ENCODE data around the gene BCL2.

The BCL2 gene

DNA sequence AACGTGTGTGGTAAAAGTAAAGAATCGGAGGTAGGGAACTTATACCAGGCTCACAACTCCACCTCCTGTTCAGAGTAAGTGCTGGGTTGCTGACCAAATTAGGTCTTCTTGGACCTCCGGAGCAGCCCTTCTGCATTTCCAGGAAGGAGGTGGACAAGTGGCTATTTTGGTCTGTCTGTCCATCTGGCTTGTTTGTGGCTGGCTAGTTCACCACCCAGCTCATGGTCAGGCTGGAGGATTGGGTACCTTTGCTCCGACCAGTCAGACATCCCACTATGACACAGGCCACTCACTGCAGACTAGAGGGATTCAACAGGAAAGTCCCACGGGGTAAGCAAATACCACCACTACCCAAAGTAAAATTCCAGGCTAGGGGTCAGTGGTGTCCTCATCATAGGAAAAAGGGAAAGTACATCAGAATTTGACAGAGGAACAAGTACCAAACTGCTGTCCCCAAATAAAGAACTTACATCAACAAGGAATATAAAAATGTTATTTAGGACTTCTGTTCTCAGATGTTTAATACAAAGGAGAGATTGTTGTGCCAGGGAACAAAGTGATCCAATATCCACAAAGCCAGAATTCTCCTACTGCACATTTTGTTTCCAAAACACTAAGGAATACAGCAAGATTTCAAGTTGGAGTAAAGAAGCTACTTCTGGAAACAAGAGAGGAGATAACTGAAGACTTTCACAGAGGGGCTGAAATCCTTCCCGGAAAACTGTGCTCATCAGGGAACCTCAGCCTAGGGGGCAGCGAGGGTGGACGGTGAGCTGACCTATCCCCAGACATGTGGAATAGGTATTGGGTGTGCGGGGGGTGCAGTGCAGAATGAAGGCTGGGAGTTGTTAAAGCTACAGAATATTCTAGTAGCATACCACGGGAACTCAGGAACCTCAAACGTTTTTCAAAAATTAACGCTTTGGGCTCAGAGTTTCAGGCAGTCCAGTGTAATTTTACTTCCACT is 56.9 kb downstream of the BCL2 start:
- TF ChIP-seq ZFX (IDR thresholded peaks at IDR 0.05; ENCODE audit: borderline replicate concordance) (no peak), CTCF (IDR thresholded peaks at IDR 0.05) (no peak)
- no peak overlapping the region for H3K27ac ChIP-seq

- TF ChIP-seq CTCF (IDR thresholded peaks at IDR 0.05) (no peak), ZFX (IDR thresholded peaks at IDR 0.05; ENCODE audit: borderline replicate concordance) (no peak)
- no peak overlapping the region for H3K27ac ChIP-seq
Measured at GRCh38 chr18:63261029-63261428, 58.5 kb downstream of the BCL2 start.

- H3K27ac ChIP-seq, result no peak overlapping the region
- no peak for TF ChIP-seq CTCF (IDR thresholded peaks at IDR 0.05)
- no peak for TF ChIP-seq ZFX (IDR thresholded peaks at IDR 0.05; ENCODE audit: borderline replicate concordance)
Measured at GRCh38 chr18:63260380-63260754, 59.2 kb downstream of the BCL2 start.

GRCh38 chr18:63259567-63260379 is 59.8 kb downstream of the BCL2 start:
- TF ChIP-seq CTCF (IDR thresholded peaks at IDR 0.05) (no peak), ZFX (IDR thresholded peaks at IDR 0.05; ENCODE audit: borderline replicate concordance) (no peak)
- no peak overlapping the region for H3K27ac ChIP-seq

DNA sequence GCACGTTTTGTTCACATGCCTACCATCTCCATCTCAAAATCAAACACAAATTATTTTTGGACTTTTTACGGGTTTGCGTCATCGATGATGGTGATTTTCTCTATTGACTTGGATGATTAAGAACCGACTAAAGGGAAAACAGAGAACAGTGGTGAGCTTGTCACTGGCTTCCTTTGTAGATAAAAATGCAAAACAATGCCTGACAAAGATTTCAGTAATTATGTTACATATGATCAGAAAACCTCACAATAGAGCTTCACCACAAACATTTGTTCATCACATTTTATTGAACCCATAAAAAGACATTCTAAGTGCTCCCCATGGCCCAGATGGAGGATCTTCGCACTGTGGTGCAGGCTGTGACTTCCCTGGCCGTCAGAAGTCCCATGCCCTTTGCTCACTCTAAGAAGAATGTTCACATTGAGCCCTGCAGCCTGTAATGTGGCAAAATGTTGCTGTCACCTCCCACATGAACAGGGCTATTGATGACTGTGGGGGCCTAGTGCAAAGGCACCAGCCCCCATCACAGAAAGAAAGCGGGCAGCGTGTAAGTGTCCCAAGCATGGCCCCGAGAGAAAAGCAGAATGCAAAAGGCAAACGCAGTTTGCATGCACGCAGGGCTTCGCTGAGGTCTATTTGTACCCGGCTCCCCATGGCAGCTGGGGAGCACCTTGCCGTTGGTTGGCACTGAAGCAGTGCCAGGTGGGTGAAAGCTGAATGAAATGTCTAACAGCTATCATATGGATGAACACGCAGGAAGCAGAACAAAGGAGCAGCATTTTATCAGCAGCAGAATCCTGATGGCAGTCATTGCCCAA is 60.6 kb downstream of the BCL2 start:
- no peak overlapping the region for H3K27ac ChIP-seq
- TF ChIP-seq ZFX (IDR thresholded peaks at IDR 0.05; ENCODE audit: borderline replicate concordance) (no peak), CTCF (IDR thresholded peaks at IDR 0.05) (no peak)

DNA sequence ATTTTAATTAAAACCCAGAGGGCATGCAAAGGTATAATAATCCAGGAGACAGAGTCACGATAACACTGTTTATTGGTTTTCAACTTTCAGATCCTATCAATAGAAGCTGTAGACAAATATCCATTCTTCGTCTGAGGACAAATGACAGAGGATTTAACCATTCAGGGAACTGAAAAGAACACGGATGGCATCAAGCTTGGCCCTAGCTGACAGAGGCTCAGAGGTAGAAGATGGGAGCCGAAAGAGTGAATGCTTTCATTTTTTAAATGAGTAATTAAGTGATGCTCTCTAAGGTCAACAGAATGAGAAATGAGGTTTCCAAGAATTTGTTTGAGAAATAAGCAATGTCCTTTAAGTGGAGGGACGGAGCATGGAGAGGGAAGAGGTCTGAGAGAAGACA is 62.1 kb downstream of the BCL2 start:
- H3K27ac ChIP-seq, result no peak overlapping the region
- no peak for TF ChIP-seq CTCF (IDR thresholded peaks at IDR 0.05)
- TF ChIP-seq ZFX (IDR thresholded peaks at IDR 0.05; ENCODE audit: borderline replicate concordance), result no peak
